ENCODE measurements around the gene CTIF.
A peak's percentile ranks its signal among the peaks of the same experiment; 100 is the strongest.

CTIF gene

DNA sequence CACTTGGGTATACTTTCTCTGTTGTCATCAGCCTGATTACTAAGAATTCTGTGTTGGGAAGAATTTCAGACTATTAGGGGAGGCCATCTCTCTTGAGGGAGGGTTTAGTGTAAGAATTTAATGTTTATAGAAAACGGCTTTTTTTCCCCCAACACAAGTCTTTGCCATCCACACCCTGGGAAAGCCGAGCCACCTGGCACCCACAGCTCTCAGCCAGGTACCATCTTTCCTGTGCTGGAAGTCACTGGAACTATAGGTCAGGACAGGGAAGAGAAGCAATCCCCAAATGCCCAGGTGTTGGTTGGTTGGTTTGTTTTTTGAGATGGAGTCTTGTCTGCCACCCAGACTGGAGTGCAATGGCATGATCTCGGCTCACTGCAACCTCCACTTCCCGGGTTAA, 256.9 kb downstream of the CTIF start:
- no peak for DNase-seq

DNA sequence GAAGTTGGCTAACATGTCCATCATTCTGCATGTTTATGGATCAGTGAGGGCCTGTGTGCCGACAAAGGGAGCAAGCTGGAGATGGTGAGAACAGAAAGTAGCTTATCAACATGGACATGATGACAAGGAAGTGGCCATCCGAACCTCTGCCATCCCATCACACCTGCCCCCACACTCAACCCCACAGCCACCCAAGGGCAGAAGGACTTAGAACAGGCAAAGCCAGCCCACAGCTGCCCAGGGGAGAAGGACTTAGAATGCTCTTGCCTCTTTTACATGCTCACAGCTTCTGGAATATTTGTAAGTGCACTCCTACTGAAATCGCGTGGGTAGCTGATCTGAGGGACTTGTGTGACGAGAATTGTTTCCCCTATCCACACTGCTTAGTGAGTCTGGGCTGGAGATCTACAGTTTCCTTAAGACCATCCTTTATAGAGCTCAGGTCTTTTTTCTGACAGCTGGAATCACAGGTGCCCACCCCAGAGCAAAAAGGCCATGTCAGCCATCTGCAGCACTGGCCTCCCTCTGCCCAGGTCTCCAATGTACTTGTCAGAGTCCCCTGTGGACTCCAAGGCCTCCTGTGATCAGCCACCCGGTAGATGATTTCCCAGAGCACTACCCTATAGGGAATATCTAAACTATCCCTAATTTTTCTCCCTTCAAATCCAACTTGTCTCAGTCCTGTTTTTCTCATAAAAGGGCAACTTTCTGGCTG, 257.8 kb downstream of the CTIF start:
- DNase-seq, result no peak

DNA sequence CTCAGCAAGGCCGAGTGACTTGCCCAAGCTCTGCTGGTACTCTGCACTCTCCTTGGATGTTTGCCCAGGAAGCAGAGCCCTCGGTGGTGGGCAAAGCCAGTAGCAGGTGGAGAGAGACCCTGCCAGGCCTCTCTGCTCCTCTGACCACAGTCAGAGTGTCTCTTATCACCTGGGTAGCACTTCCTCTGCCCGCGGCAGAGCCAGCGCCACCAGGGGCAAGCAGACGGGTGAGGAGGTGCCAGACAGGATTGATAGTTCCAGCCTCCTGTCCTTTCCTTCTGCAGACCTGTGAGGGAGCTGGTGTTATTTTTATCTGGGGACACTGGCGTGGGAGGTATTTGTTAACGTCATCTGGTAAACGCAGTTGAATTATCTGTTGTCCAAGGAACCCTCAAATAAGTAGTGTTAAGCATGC, 259.0 kb downstream of the CTIF start:
- peak; percentile 68 for DNase-seq

DNA sequence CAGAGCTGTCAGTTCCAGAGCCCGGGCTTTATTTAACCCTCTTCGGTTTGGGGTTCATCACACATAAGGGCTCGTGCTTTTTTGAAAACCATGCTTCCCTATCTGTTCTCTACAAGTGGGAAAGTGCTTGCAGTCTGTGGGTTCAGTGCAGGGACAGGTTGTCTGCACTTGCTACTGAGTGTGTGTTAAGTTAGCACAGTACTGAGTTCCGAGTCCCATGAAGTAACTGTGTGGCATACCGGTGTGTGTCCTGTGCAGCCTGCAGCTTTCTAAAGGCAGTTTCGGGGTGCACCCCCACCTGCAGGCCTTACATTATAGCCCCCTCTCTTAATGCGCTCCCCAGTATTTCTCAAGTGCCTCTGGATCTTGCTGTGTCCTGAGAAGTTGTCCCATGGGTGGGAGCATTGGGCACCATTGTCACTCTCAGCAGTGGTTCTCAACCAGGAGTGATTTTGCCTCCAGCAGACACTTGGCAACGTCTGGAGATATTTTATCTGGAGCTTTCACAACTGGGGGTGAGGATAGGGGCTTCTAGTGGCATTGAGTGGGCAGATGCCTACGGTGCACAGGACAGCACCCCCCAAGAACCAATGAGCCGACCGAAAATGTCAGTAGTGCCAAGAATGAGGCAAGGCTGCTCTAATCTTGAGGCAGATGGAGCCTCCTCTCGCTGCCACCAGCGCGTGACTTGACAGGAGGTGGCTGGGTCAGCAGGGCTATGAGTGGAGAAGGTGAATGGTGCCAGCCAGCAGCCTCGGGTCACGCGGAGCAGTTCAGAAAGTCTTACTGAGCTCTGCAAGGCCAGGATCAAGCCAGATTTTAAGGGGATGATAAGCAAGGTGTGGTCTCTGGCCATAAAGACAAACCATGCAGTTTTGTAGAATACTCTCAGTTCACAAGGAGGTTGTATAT, 259.8 kb downstream of the CTIF start:
- DNase-seq, result peak; percentile 92

- no peak for DNase-seq
Measured at GRCh38 chr18:48799724-48800315, 261.0 kb downstream of the CTIF start.

GRCh38 chr18:48800466-48800865, 261.6 kb downstream of the CTIF start:
- no peak for DNase-seq

- no peak for DNase-seq
Measured at GRCh38 chr18:48800876-48801727, 262.3 kb downstream of the CTIF start.

GRCh38 chr18:48801728-48802542, 263.1 kb downstream of the CTIF start:
- no peak for DNase-seq

DNA sequence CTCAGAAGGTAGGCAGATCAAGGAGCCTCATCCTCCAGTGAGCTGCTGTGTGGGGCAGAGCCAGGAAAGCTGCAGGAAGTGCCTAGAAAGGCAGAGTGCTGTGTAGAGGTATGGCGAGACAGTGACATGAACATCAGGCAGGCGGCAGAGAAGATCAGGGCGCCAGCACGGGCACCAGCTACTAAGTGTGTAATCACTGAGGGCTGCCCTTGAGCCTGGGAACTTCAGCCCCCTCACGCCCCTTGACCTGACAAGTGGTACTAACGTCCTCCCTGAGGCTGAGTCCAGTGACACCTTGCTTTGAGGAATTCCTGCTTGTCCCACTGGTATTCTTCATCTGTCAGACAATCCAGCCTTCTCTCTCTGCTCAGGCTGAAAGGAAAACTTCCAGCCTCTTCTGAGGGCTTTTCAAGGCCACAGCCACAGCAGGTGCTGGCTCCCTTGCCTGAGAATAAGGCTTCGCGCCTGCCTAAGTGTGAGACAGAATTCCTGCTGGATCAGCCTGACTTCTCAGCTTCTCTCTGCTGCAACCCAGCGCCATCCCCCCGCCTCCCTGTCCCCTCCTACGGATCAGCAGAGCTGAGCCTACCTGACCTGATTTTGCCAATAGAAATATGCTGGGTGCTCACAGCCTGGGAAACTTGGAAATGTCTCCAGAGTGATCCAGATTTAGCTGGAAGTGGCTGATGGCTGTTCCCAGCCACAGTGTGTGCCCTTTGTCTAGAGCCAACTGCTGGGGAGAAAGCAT, 263.9 kb downstream of the CTIF start:
- peak; percentile 66 for DNase-seq

GRCh38 chr18:48803518-48803917, 264.7 kb downstream of the CTIF start:
- no peak for DNase-seq

GRCh38 chr18:48803951-48804855, 265.4 kb downstream of the CTIF start:
- no peak for DNase-seq

DNA sequence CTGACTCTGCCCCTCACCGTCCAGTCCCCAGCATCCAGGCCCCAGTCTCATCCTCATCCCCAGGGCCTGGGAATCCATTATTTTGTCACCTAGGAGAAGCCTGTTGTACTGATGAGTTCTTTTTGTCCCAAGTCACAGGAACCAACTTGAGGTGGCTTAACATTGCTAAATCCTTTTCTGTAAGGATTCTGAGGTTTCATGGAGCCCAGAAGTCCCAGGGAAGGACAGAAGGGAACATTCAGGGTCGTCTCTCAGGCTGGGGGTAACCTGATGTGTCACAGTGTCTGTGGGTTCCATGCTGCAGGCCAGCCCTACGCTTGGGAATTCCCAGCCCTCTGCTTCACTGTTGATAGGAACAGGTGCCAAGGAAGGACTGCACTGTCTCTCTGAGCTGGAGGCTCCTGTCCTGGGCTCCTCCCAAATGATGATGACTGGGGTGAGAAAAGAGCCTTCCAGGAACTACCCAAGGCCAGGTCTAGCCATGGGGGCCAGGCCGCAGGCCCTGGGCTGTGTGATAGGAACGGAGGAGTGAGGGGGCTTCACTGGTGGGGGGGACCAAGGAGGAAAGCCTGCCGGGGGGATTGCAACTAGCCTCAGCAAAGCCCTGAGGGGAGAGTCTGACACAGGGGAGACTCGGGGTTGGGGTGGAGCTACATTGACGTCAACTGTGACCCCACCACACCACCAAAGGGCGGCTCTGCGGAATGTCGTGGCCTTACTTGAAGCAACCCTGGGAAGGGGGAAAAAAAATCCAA, 266.2 kb downstream of the CTIF start:
- no peak for DNase-seq

DNA sequence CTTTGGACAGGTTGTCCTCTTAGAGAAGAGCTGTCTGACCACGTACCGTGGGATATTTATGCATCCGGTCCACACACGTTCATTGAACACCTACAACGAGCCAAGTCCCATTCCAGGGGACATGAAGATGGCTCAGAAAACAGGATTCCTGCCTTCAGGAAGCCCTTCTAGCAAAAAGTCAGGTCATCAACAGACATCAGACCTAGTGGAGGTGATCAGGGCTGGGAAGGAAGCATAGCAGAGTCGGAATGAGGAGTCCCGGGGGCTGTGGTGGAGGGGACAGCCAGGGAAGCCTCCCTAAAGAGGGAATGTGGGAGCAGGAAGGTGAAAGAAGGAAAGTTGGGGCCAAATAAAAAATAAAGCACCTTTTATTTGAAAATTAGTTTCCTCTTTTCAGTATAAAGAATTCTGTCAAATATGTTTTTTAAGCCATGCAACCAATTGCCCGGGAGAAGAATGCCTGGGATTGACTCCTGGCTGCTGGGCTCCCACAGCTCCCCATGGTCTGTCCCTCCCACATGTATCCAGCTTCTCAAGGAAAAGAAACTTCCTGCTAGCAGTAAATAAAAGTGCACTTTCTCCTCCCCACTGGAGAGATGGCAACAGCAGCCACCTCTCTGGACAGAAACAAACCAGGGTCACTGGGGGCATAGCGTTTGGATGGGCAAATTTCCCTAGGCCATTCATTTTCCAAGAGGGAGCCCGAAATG, 267.1 kb downstream of the CTIF start:
- DNase-seq, result no peak

DNA sequence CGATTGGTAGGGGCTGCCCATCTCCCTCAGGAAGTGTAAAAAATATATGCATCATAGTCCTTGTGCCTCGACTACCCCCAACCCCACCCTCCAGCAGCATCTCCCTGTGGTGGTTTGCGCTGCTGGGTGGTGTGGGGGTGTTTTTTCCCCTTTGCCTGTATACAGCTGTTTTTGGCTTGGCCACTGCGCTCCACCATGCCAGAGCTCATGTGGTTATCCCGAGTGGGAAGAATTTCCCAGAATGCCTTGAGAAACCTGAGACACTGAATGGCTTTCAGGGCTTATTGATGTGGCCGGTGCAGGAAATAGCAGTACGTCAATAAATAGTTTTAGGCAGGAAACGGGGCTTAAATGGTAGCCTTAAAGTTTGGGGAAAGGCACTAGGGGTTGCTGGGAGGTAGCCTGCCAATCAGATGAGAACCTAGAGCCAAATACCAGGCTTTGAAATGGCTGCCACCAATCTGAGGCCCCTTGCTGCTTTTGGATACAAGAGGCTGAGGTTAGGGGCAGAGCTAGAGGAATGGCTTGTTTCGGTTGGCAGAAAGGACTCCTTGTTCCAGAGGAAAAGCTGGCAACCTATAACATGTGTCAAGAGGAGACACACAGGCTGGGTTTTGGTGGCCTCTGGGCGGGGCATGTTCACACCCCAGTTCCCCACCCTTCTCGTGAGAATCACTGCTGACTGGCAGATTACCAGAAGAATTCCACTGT, 267.9 kb downstream of the CTIF start:
- DNase-seq, result no peak

DNA sequence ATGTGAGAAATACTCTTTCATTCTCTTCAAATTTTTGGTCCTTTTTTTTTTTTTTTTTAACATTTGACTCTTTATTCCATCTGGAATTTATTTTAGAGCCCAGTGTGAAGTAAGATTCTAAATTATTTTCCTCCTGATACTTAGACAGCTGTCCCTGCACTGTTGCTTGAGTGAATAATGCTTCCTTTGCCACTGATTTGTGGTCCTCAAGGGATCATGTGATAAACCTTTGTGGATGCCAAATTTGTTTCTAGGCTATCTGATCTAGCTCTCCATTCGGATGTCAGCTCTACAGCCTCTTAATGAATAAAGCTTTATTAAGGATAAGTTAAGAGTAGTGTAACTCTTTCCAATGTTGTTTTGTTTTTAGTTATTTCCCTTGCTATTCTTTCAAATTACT, 269.6 kb downstream of the CTIF start:
- DNase-seq, result no peak

- no peak for DNase-seq
Measured at GRCh38 chr18:48809365-48809764, 270.5 kb downstream of the CTIF start.

DNA sequence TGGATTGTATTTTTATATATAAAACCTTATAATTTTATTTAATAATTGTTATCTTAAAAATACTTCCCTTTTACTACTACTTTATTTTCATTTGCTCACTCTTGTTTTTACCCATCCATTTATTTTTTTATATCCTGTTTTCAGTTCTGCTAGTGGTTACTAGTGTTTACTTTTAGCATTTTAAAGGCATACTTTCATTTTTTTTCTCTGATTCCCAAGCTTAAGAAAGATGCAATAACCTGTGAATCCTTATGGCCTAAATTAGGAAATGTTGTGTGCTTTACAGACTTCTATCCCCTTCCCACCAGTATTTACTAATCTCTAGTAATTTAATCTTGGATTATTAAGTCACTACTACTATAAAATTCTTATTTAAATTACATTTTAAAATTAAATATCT, 272.0 kb downstream of the CTIF start:
- DNase-seq, result no peak

DNA sequence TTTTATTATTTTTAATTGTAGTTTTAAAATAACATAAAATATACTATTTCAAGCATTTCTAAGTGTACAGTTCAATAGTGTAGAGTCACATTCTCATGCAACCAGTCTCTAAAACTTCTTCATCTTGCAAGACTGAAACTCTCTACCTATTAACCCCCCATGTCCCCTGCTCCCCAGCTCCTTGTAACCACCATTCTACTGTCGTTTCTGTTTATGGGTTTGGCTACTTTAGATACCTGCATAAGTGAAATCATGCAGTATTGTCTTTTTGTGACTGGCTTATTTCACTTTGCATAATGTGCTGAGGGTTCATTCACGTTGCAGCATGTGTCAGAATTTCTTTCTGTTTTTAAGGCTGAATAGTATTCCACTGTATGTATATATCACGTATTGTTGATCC, 272.6 kb downstream of the CTIF start:
- DNase-seq, result no peak

Measured in DMS79 (cell line).